HepG2 (cell line): ENCODE data around the gene ESRP2. TPM values are rescaled to one million over a fixed set of nuclear protein-coding genes. Genes with fewer than 3 reads are reported as not detected.

Experiments used
- ATAC-seq: fragments of 200-7000 bp; cut with Tn5 transposase; 3 replicates; pipeline ENCODE4 v1.9.1; 2020; ENCODE audit warnings: mild to moderate bottlenecking, moderate library complexity
- BruUV-seq: library from RNA; stranded (reverse); fragments of 400-500 nt; replicated peaks from 2 replicates; lab custom pipeline; 2021; lab: Mats Ljungman, UMichigan
- CTCF ChIA-PET: fragments of 300-600 bp; formaldehyde crosslinking; extraction: SDS; loops from one replicate; lab custom pipeline; 2021; ENCODE audit warnings: low total read pairs, inconsistent platforms, low intra/inter-chr PET ratio; lab: Yijun Ruan, JAX
- POLR2A ChIA-PET: fragments of 350-600 bp; sonication (Branson Sonifier 250); formaldehyde crosslinking; loops from one replicate; lab custom pipeline; 2020; ENCODE audit warnings: antibody characterized with exemption, inconsistent platforms; lab: Yijun Ruan, JAX
- DNase-seq: peaks from one replicate; pipeline ENCODE4 v3.0.0-alpha.2; 2015; ENCODE audit warnings: low spot score
- FAIRE-seq: peaks from 3 replicates; lab custom pipeline; 2011; peaks lifted over from hg19 to GRCh38; lab: Jason Lieb, UNC
- H2AFZ ChIP-seq: one replicate; pipeline ENCODE4 v1.6.1; 2011; ENCODE audit warnings: low read length, inconsistent platforms
- H3K27ac ChIP-seq: fragments of 300-600 bp; 3 replicates; pipeline ENCODE4 v1.8.0; 2011; ENCODE audit warnings: mixed run types, mild to moderate bottlenecking, mixed read lengths, low read length, inconsistent platforms; ENCODE audit not compliant: insufficient read depth; ENCODE audit errors: extremely low read length
- H3K27me3 ChIP-seq, 2 experiments: fragments of 200-600 bp in 1 of 2; 2 replicates in 1 of 2; 3 replicates in 1 of 2; pipeline versions ENCODE4 v1.6.0 to v1.8.0; 2011; ENCODE audit warnings: low read length in 2 of 2, mild to moderate bottlenecking in 2 of 2, moderate library complexity in 2 of 2, inconsistent platforms in 1 of 2; ENCODE audit not compliant: insufficient read depth in 2 of 2, control insufficient read depth in 1 of 2
- H3K36me3 ChIP-seq, 2 experiments: fragments of 200-600 bp in 1 of 2; replicated peaks in 1 of 2; 2 replicates in 1 of 2; 3 replicates in 1 of 2; pipeline versions ENCODE4 v1.5.1 to v1.8.0; 2011; ENCODE audit warnings: low read length in 2 of 2, inconsistent platforms in 1 of 2; ENCODE audit not compliant: insufficient read depth in 2 of 2, control insufficient read depth in 1 of 2
- H3K4me1 ChIP-seq: 2 replicates; pipeline ENCODE4 v1.5.1; 2012; ENCODE audit warnings: low read length, inconsistent platforms; ENCODE audit not compliant: insufficient read depth
- H3K4me2 ChIP-seq: 2 replicates; pipeline ENCODE4 v1.6.0; 2011; ENCODE audit warnings: low read depth, low read length, inconsistent platforms
- H3K4me3 ChIP-seq, 3 experiments: fragments of 200-600 bp in 1 of 3; sonication (generic), shearing (Covaris generic) in 1 of 3; replicated peaks in 1 of 3; 2 replicates each; pipeline ENCODE4 v1.5.1; 2011 to 2016; ENCODE audit warnings: low read length in 3 of 3, inconsistent platforms in 2 of 3, low read depth in 2 of 3, mild to moderate bottlenecking in 2 of 3, control low read depth in 1 of 3, mixed read lengths in 1 of 3; ENCODE audit not compliant: insufficient read depth in 1 of 3
- H3K79me2 ChIP-seq: one replicate; pipeline ENCODE4 v1.6.1; 2011; ENCODE audit warnings: low read length, inconsistent platforms; ENCODE audit not compliant: insufficient read depth
- H3K9ac ChIP-seq: 2 replicates; pipeline ENCODE4 v1.6.0; 2011; ENCODE audit warnings: mild to moderate bottlenecking, low read depth, low read length, inconsistent platforms; ENCODE audit not compliant: insufficient read depth
- H3K9me3 ChIP-seq: 2 replicates; pipeline ENCODE4 v1.5.1; 2012; ENCODE audit warnings: mild to moderate bottlenecking, low read length
- H4K20me1 ChIP-seq: 2 replicates; pipeline ENCODE4 v1.6.0; 2011; ENCODE audit warnings: inconsistent platforms, mild to moderate bottlenecking, low read length, moderate library complexity; ENCODE audit not compliant: insufficient read depth
- CBFB ChIP-seq: sonication (generic); formaldehyde crosslinking; IDR thresholded peaks from 2 replicates; pipeline ENCODE4 v1.4.0; 2020; ENCODE audit warnings: missing genetic modification reagents
- NFAT5 ChIP-seq: sonication (generic); formaldehyde crosslinking; IDR thresholded peaks from 2 replicates; pipeline ENCODE4 v1.4.0; 2020; ENCODE audit warnings: missing genetic modification reagents
- ZBTB1 ChIP-seq: sonication (generic); formaldehyde crosslinking; IDR thresholded peaks from 2 replicates; pipeline ENCODE4 v1.4.0; 2020; ENCODE audit warnings: missing genetic modification reagents, borderline replicate concordance
- ZNF224 ChIP-seq: sonication (generic); formaldehyde crosslinking; IDR thresholded peaks from 2 replicates; pipeline ENCODE4 v1.5.0; 2020; ENCODE audit warnings: mild to moderate bottlenecking, missing genetic modification reagents
- ZNF274 ChIP-seq: sonication (generic); formaldehyde crosslinking; IDR thresholded peaks from 2 replicates; pipeline ENCODE4 v1.5.1; 2020; ENCODE audit warnings: mild to moderate bottlenecking, missing genetic modification reagents
- ZNF460 ChIP-seq: sonication (generic); formaldehyde crosslinking; IDR thresholded peaks from 2 replicates; pipeline ENCODE4 v1.5.1; 2020; ENCODE audit warnings: missing genetic modification reagents, mild to moderate bottlenecking, borderline replicate concordance
- ZNF605 ChIP-seq: sonication (generic); formaldehyde crosslinking; IDR thresholded peaks from 2 replicates; pipeline ENCODE4 v1.8.0; 2022; ENCODE audit warnings: mild to moderate bottlenecking, missing genetic modification reagents
- ZNF691 ChIP-seq: sonication (generic); formaldehyde crosslinking; IDR thresholded peaks from 2 replicates; pipeline ENCODE4 v1.4.0; 2020; ENCODE audit warnings: missing genetic modification reagents, low read depth, mild to moderate bottlenecking, borderline replicate concordance
- ZNF704 ChIP-seq: sonication (generic); formaldehyde crosslinking; IDR thresholded peaks from 2 replicates; pipeline ENCODE4 v1.8.1; 2023; ENCODE audit warnings: mild to moderate bottlenecking, inconsistent platforms, moderate library complexity, missing genetic modification reagents, borderline replicate concordance
- WGBS: methylation state at CpG from one replicate; pipeline ENCODE4 v1.1.6; 2017; ENCODE audit warnings: low lambda C conversion rate; 5-methylcytosine and 5-hydroxymethylcytosine counted together
- in situ Hi-C: cut with HindIII; loops from 2 replicates; pipeline ENCODE4 v1.10.0; 2017; ENCODE audit warnings: low pct_unique_long_range_greater_than_20kb; ENCODE audit not compliant: extremely low pct_ligation_motif_present
- intact Hi-C: fragments of 100-400 bp; cut with micrococcal nuclease; formaldehyde crosslinking; loops from one replicate; pipeline ENCODE4 v1.10.0; 2022; ENCODE audit not compliant: unreplicated experiment
- polyA plus RNA-seq, 8 experiments: library from polyadenylated mRNA; depleted of rRNA in 3 of 8; stranded (reverse) in 7 of 8; unstranded in 1 of 8; fragments of >200 nt; fragmentation: Illumina TruSeq in 4 of 8; extraction: Trizol in 4 of 8; gene quantifications; 2 replicates each; pipeline versions ENCODE4 v1.2.1 to v1.2.3, GENCODE V29; 2011 to 2016; ENCODE audit warnings: low read depth in 4 of 8, missing spikeins in 1 of 8, mixed read lengths in 1 of 8; ENCODE audit not compliant: insufficient read depth in 1 of 8
- total RNA-seq, 5 experiments: library from RNA; depleted of rRNA; stranded (reverse); fragments of >200 nt; fragmentation: Illumina TruSeq; extraction: Trizol; gene quantifications; 2 replicates each; pipeline ENCODE4 v1.2.3, GENCODE V29; 2016; ENCODE audit warnings: low read depth in 1 of 5

ESRP2 gene
- total and polyA plus RNA-seq, 2 of the 13 experiments (the other 11 are each of a cell fraction or from before 2014, with no cell fraction given) = 21.1 to 32.4 TPM

- TF ChIP-seq NFAT5 (CRISPR knock-in tag) (no peak), ZNF274 (CRISPR knock-in tag) (no peak), ZBTB1 (CRISPR knock-in tag) (no peak)
Observed at GRCh38 chr16:68246666-68247065, 10.7 kb upstream of the ESRP2 start (continued).

GRCh38 chr16:68246121-68246520 lies 10.2 kb upstream of the ESRP2 start:
- Histone ChIP-seq H4K20me1 (no peaks in the 10 kb centered on the region), H2AFZ (no peak overlapping the region), H3K4me1 (peaks cover 59% of the 10 kb centered on the region), H3K9me3 (no peaks in the 10 kb centered on the region), H3K9ac (peak overlapping the region; percentile 60), H3K79me2 (no peaks in the 10 kb centered on the region), H3K4me3 (peak overlapping the region; percentile 85 to 97 (median 89)), H3K36me3 (peaks cover 4 to 13% of the 10 kb centered on the region in 2 experiments; a peak in 4 of 5 replicates), H3K27me3 (no peaks in the 10 kb centered on the region; a peak in 1 of 5 replicates), H3K4me2 (peak overlapping the region; percentile 89), H3K27ac (no peak overlapping the region)
- WGBS = 54% methylated on average over 7 of the region's 7 CpGs
- FAIRE-seq = no peak
- in situ Hi-C loops (no loop called here), intact Hi-C loops (no loop called here)
- TF ChIP-seq ZNF704 (CRISPR knock-in tag) (0 out of 2 replicates have a peak, but pooled peaks have one; percentile 41), ZNF460 (CRISPR knock-in tag) (no peak), ZNF224 (0 out of 2 replicates have a peak, but pooled peaks have one; percentile 13), ZNF691 (0 out of 2 replicates have a peak, but pooled peaks have one; percentile 25), CBFB (CRISPR knock-in tag) (no peak), ZNF605 (CRISPR knock-in tag) (peak; percentile 1; the same call in 1 of the 2 replicates)
- TSS peak; percentile 66 for BruUV-seq
- peak; percentile 3 for ATAC-seq
- POLR2A ChIA-PET = interaction anchor here (1.1 to 2.9 kb wide), 4 partner anchors 9 to 162 kb away, joined by 4 to 19 read pairs (median 10); partner anchors contain the start of genes ESRP2, PRMT7 and SLC7A6OS
- DNase-seq = no peak
- CTCF ChIA-PET = no interaction called here
